ENCODE data around the gene PTEN.

Gene PTEN

GRCh38 chr10:87987206-87987605 is 123.8 kb downstream of the PTEN start:
- no peak for DNase-seq

- DNase-seq, result no peak
Measured at GRCh38 chr10:87991946-87992345, 128.5 kb downstream of the PTEN start.

- DNase-seq, result no peak
Measured at GRCh38 chr10:88004451-88004850, 141.0 kb downstream of the PTEN start.

GRCh38 chr10:88006261-88006660 is 142.8 kb downstream of the PTEN start:
- DNase-seq, result no peak

GRCh38 chr10:88008866-88009470 is 145.5 kb downstream of the PTEN start:
- DNase-seq, result no peak

GRCh38 chr10:88012641-88013040 is 149.2 kb downstream of the PTEN start:
- no peak for DNase-seq

- DNase-seq, result no peak
Measured at GRCh38 chr10:88017781-88018180, 154.4 kb downstream of the PTEN start.

GRCh38 chr10:88019753-88020152 is 156.3 kb downstream of the PTEN start:
- no peak for DNase-seq

Data from stimulated activated CD4-positive, alpha-beta T cell treated with anti-CD3 and anti-CD28 coated beads, Interleukin-4, amount 100 ng/mL, for 4 hours (primary cell).